GM18526 (cell line): ENCODE measurements around the gene ATP6V0A1.

Experiments
- POLR2A ChIP-seq: IDR thresholded peaks from 3 replicates; pipeline ENCODE4 v1.6.1; 2011; ENCODE audit not compliant: insufficient read length; ENCODE audit errors: extremely low read depth

The ATP6V0A1 gene

DNA sequence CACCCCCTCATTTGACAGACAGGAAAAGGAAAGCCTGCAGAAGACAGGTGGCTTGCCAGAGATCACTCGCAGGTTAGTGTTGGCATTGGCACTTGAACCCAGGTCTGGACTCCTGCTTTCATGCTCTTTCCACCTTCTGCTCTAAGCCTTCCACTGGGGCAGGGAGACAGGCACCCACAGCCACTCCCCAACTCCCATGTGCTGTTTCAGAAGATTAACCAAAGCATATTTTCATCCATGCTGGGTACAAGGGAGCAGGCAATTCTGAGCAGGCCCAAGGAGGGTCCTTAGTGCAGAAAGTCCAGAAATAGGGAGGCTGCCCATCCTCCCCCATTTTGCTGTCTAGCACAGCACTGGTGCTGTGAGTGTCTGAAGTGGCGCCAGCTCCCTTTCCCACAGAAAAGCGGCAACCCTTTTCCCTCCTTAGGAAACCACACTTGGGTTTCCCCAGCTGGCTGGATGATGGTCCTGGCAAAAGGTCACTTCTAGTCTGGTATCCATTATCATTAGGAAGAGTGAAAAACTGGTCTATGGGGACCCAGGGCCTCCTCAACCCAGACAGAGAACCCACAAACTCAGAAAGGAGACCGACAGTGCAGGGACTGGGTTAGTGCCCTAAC lies 33.6 kb upstream of the ATP6V0A1 start:
- TF ChIP-seq POLR2A = no peak

DNA sequence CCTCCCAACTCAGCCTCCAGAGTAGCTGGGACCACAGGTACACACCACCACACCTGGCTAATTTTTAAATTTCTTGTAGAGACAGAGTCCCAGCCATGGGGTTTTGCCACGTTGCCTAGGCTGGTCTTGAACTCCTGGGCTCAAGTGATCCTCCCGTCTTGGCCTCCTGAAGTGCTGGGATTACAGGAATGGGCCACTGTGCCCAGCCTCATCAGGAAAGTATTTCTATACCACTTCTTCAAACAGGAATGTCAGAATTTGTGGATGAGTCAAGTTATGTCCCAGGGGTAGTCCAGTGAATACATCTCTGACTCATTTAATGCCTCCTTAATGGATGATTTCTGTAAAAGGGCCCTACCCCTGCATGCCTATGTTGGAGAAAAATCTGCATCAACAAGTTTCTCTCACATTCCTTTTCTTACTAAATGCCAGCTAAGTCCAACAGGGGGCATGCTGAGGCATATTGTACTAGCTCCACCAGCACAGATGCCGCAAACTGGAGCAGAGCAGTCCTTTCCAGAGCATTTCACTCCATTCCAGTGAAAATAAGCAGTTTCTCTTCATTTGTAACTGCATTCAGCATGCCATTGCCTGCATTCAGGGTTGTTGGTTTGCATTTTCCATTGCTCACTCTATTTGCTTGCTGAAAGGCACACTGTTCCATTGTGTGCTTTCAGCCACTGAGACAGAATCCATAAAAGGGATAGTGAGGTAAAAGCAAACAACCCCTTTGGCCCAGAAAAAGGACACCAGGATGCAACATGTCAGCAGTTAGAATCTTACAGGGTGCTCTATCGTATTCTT lies 30.3 kb upstream of the ATP6V0A1 start:
- TF ChIP-seq POLR2A = no peak

DNA sequence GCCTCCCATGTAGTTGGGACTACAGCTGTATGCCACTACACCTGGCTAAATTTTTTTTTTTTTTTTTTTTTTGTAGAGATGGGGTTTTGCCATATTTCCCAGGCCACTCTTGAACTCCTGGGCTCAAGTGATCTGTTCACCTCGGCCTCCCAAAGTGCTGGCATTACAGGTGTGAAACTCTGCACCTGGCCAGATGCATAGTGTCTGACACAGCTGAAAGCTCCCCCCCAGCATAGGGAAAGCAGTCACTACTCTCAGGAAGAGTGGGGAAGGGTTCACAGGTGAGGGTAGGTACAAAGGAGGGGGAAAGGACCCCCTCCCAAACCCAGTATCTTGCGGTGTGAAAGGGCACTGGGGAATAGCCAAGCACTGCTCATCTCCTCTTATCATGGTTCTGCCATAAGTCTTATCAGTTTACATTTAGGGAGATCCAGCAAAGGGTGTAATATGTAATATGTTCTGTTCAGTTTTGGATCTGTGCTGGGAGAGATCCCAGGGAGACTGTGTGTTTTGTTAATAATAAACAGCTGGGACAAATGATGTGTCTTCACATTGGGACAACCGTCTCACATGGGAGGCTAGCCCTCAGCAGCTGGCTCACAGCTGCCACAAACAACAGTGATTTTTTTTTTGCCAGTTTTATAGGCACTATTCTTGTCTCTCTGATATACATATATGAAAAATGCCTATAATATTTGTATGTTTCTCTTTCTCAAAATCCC lies 28.8 kb upstream of the ATP6V0A1 start:
- TF ChIP-seq POLR2A = no peak

DNA sequence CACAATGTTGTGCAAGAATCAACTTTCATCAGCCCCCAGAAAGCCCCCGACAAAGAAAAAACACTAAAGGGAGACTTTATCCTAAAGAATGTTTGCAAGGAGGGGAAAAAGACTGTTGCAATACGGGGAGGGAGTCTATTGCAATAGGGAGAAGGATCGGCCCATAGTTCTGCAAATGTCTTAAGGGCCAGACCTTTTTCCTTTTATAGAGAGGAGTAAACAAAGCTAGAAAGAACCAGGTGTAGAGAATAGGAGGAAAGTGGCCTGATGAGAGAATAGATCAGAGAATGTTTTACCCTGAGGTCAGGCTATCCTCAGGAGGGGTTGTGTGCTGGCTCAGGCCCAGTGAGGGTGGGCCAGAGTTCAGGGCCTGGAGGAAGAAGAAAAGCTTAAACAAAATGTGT lies 26.9 kb upstream of the ATP6V0A1 start:
- no peak for TF ChIP-seq POLR2A

DNA sequence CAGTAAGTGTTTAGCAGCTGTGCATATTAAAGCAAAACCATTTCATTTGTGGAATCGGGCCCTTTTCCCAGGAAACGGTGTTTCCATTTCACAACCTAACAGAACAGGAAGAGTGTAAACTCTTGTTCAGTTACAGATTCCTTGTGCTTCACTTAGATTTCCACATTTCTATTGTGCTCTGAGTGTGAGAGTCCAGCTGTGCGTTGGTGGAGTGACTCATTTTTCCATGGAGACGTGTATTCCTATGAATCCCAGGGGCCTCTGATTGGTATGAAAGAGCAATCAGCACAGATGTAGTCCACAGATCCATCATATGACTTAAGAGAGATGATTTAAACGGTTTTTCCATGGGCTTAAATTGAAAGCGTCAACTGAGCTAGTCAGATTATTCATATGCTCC lies 22.3 kb upstream of the ATP6V0A1 start:
- TF ChIP-seq POLR2A = no peak

DNA sequence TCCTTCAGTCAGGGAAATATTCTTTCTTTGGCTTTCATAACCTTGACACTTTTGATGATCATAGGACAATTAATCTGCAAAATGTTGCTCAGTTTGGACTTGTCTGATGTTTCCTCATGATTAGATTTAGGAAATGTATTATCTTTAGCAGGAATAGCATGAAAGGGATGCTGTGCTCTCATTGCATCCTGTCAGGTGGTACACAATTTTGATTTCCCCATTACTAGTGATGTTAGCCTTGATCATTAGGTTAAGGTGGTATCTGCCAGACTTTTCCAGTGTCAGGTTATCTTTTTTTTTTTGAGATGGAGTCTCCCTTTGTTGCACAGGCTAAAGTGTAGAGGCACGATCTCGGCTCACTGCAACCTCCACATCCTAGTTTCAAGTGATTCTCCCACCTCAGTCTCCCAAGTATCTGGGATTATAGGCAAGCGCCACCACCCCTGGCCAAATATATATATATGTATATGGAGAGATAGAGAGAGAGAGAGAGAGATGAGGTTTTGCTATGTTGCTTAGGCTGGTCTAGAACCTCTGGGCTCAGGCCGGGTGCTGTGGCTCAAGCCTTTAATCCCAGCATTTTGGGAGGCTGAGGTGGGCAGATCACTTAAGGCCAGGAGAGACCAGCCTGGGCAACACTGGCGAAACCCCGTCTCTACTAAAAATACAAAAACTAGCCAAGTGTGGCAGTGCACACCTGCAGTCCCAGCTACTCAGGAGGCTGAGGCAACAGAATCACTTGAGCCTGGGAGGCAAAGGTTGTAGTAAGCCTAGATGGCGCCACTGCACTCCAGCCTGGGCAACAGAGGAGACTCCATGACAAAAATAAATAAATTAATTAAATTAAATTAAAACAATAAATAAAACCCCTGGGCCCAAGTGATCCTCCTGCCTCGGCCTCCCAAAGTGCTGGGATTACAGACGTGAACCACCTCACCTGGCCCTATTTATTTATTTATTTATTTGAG lies 19.8 kb upstream of the ATP6V0A1 start:
- TF ChIP-seq POLR2A = no peak

DNA sequence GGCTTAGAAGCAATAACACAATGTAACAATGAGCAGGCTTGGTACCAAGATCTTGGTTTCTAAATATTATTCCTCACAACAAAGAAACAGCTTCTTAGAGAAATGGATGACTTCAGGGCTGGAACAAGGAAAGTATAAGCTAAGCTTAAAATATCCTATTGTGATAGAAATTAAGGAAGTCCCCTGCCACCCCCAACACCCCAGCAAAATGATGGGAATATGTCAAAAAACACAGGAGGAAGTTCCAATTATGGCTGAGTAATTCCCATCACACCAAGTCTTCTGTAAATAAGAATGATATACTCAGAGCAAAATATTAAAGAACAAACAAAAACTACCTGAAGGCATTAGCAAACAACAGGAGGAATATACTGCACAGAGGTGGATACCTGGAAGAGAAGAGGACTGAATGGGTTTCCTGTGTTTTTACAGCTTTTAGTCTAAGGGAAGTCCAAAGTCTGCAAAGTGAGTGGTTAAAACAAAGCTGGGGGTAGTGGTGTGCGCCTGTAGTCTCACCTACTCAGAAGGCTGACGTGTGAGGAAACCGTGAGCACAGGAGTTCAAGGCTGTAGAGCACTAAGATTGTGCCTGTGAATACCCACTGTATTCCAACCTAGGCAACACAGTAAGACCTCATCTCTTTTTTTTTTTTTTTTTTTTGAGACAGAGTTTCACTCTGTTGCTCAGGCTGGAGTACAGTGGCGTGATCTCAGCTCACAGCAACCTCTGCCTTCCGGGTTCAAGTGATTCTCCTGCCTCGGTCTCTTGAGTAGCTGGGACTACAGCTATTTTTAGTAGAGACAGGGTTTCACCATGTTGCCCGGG lies 17.1 kb upstream of the ATP6V0A1 start:
- TF ChIP-seq POLR2A = no peak

DNA sequence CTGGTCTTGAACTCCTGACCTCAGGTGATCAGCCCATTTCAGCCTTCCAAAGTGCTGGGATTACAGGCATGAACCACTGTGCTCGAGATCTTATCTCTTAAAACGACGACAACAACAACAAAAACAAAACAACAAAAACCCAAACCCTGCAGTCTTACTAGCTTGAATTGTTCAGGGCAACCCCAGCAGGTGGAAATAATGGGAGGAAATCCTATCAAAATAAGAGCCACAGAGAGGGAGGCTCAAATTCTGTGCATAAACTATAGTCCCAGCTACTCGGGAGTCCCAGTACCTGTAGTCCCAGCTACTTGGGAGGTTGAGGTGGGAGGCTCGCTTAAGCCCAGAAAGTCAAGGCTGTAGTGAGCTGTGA lies 16.5 kb upstream of the ATP6V0A1 start:
- TF ChIP-seq POLR2A = no peak

GRCh38 chr17:42453439-42453838 lies 5.2 kb upstream of the ATP6V0A1 start:
- TF ChIP-seq POLR2A = no peak

DNA sequence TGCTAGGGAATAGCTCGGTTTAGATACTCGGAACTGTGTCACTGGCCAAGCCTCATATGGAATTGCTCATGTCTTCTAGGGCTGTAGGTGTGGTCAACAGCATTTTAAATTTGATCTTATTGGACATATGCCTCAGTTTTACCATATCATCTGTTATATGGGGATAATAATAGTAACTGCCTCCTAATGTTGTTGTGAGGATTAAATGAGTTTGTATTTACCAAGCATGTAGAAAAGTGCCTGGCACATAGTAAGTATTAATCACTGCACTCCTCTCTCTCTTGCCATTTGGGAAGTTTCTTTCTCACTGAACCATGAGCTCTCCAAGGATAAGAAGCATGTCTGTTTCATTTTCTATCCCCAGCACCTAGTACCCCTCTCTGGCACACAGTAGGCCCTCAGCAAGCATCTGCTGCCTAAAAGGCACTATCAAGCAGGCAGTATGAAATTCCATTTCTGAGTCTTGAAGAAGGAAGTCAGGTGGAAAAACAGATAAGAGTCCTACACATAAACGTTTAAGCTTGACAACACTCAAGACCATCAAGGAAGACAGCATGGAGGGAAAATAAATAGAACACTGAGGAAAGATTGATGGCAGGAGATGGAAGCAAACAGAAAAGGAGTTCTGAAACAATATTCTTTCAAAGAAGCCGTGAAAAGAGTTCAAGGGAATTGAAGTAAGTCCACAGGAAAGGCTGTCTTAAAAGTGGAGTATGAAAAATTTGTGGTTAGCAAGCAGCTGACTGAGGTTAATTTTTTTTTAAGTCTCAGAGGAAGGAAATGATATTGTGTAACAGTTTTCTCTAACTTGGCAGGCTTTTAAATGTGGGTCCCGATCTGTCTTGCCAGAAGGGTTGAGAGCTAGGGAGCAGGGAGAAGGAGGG lies 2.2 kb upstream of the ATP6V0A1 start:
- TF ChIP-seq POLR2A = no peak

DNA sequence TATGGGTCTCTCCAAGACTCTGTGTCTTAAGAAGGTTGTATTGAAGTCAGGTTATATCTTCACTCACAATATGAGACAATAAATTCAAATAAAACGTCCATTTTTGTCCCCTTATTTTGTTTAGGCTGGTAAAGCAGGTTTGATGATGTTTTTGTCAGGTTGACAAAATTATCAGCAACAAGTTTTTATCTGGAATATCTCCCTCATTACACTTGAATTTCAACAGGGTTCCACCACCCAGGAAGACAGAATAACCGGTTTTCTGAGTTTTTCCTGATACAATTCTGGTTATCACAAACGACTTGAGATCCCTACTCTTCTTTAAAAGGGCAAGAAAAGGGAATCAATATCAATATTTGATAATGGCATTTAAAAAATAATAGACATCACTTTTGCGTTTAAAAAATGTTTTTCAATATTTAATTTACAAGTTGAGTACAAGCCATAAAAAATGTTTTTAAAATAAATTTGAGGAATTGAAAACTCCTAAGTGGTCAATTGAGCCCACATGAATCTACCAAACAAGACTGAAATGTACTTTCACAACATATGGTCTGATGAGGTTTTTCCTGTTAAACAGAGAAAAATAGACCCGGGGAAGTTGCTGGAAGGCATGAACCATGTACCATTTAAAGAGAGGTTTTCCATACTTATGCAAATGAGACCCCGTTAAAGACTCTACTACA lies 1.4 kb upstream of the ATP6V0A1 start:
- TF ChIP-seq POLR2A = peak; percentile 31

GRCh38 chr17:42459256-42459800 lies 650 bp downstream of the ATP6V0A1 start:
- TF ChIP-seq POLR2A = no peak
